NCI-H524 treated with DMSO at 0.1 percent for 48 hours (cell line): Measurements from ENCODE around the gene SNCG.
"Not testable (repeated sequence)": the region's sequence is repeated elsewhere in the genome, so short reads cannot be mapped to it uniquely, and the experiment has no call there.

Source experiments
- DNase-seq: peaks from one replicate; lab custom pipeline; 2025; lab: John Stamatoyannopoulos, UW

Gene SNCG

DNA sequence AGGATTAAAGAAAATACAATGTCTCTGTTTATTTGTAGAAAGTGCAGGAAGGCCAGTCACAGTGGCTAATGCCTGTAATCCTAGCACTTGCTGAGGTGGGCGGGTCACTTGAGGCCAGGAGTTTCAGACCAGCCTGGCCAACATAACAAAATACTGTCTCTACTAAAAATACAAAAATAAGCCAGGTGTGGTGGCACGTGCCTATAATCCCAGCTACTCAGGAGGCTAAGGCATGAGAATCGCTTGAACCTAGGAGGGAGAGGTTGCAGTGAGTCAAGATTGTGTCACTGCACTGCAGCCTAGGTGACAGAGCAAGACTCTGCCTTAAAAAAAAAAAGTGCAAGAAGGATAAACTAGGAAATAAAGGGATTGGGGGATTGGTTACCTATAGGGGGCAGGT, 20.1 kb downstream of the SNCG start:
- DNase-seq: not testable (repeated sequence)

DNA sequence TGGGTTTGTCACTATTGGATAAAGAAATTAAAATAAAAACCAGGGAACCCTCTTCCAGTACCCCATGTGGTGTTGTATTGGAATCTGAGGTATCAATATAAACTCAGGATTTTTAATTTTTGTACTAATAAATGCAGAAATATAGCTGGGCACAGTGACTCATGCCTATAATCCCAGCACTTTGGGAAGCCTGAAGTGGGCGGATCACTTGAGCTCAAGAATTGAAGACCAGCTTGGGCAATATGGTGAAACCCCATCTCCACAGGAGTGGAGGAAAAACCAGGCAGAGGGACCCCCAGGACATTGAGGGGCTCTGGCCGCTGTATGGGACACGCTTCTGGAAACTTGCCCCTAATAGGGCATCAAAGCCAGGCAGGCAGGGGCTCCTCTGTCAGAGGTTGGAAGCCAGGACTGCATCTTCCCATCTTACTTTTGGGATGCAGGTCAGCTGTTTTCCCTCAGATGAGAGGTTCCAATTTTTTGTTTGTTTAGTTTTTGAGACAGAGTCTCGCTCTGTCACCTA, 21.0 kb downstream of the SNCG start:
- no peak for DNase-seq

DNA sequence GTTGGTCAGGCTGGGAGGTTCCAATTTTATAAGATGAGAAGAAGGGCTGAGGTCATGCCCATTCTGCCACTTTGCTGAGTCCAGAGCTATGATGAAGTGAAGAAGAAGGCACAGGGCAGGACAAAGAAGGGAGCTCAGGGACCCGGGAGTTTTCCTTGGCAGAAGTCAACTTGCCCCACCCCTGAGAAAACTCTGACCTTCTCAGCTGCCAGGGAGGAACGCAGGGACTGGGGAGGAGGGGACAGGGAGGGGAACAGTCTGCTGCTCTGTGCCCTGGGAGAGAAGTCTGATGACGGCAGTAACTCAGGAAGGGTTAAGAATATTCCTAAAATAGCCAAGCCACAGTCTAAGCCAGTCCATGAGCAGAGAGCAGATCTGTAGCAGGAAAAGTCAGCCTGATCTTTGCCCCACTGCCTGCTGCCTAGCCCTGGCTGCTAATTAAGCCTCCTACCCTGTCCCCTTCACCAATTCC, 21.6 kb downstream of the SNCG start:
- DNase-seq: no peak

DNA sequence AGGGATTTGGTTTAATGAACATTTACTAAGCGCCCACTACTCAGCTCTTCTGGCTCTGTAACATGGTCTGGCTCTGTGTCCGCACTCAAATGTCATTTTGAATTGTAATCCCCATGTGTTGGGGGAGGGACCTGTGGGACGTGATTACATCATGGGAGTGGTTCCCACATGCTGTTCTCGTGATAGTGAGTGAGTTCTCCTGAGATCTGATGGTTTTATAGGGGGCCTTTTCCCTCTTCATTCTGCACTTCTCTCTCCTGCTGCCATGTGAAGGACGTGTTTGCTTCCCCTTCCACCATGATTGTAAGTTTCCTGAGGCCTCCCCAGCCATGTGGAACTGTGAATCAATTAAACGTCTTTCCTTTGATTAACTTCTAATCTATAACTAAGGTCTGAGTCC, 22.6 kb downstream of the SNCG start:
- not testable (repeated sequence) for DNase-seq

DNA sequence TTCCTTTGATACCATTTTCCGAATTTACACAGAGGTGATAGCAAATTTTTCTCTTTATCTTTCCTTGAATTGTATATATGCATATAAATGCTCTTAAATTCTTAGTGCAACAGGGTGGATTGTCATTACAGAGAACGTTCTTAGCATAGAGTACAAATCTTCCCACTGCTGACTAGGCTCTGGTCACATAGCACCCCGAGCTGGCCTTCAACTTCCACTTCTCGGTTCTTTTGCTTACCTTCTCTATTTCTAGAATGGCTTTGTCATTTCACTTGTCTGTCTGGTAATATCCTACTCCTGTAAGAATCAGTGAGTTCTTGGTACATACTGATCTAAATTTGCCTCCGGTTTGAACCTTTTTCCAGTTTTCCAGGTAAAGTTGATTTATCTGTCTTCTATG, 23.3 kb downstream of the SNCG start:
- no peak for DNase-seq

DNA sequence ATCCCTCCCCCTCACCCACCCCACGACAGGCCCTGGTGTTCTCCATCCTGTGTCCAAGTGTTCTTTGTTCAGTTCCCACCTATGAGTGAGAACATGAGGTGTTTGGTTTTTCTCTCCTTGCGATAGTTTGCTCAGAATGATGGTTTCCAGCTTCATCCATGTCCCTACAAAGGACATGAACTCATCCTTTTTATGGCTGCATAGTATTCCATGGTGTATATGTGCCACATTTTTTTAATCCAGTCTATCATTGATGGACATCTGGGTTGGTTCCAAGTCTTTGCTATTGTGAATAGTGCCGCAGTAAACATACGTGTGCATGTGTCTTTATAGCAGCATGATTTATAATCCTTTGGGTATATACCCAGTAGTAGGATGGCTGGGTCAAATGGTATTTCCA, 26.1 kb downstream of the SNCG start:
- DNase-seq: not testable (repeated sequence)

DNA sequence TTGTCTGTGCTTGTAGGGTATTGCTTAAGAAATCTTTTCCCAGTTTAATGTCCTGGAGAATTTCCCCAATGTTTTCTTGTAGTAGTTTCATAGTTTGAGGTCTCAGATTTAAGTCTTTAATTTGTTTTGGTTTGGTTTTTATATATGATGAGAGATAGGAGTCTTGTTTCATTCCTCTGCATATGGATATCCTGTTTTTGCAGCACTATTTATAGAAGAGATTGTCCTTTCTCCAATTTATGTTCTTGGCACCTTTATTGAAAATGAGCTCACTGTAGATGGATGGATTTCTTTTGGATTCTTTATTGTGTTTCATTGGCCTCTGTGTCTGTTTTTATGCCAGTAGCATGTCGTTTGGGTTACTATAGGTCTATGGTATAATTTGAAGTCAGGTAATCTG, 30.1 kb downstream of the SNCG start:
- DNase-seq: no peak

DNA sequence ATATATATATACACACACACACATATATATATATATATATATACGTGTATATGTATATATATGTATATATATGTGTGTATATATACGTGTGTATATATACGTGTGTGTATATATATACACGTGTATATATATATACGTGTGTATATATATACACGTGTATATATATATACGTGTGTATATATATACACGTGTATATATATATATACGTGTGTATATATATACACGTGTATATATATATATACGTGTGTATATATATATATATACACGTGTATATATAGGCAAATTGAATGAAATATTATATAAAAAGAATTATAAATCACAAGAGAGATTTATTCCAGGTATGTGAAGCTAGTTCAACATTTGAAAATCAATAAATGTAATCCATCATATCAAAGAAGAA, 33.0 kb downstream of the SNCG start:
- DNase-seq: not testable (repeated sequence)

DNA sequence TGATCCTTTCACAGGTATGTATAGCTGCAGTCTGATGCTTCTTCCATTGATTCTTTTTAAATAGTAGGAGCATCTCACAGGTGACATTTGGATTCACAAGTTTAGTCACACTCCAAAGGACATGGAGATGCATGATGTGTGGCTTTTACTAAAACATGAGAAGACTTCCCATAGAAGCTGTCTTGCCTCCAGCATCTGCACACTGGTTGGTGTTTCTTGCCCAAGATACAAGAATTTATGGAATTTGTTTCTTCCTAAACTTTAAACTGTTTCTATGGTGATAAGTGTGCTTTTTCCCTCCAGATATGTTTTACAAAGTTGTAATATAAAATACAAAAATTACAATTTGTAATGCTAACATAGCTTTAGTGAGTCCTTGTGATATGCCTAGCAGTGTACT, 34.1 kb downstream of the SNCG start:
- no peak for DNase-seq

DNA sequence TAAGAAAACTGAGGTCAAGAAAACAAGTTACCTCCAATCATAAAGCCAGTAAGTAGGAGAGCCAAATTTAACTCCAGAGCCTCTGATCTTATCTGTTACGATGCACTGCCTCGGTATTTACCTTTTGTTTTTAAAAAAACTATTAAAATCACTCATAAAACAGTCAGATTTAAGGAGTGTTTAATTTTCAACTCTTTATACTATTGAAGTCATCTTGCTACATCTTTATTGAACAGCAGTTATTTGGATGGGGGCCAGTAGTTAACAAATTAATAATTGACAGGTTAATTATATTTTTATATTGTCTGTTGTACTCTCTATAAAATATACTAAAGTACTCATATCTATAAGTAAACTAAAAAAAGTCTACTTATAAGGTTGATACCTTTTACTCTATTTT, 34.5 kb downstream of the SNCG start:
- DNase-seq: no peak

DNA sequence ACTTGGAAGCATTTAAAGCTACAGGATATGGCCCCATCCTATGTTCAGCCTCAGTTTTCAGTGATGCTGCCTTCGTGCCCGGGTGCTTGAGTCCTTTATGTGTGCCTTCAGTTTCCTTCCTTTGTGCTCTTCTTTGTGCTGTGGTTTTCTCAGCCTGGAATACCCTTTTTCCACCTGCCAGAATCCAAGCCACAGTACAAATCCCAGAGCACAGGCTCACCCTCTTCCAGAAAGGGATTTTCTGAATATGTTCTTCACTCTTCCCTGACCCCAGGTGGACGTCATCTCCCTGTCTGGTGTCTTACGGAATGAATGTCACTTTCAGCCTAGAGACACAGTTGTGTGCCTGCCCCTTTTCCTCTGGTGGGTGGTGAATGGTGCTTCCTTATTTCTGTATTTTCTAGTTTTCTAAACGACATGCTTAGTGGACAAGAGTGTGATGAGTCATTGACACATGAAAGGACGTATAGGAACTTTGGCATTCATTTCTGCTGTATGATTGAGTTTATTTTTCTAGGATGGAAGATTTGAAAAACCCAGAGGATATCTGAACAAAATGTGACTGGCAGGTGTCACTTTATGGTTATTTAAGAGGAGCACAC, 41.5 kb downstream of the SNCG start:
- DNase-seq: not testable (repeated sequence)

DNA sequence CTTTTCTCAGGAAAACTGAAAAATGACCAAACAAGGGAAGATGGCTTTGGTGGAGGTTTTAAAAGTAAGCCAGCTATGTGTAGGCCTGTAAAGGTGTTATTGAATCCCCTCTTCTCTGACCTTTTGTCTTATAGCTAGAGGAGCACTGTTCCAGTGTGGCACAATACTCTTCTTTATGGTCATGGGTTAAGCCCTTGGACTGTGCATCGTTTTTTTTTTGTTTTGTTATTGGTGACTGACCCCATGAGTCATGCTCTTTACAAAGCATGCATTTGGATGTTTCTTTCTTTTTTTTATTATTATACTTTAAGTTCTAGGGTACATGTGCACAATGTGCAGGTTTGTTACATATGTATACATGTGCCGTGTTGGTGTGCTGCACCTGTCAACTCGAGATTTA, 42.1 kb downstream of the SNCG start:
- no peak for DNase-seq

DNA sequence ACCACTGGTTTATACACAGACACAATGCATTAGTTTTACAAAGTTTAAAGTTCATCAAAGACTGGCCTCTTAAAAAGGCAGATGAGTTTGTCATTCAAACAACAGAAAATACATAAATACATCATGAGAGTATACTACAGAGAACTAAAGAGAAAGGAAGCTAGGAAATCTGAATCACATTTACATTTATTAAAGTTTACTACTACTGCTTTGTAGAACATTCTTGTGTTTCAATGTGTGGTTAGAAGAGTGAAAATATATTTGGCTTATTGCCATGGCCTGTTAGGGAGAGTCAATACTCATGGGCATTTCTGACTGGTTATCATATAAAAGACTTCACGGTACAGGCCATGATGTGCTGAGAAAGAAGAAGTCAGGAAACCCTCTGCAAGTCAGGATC, 48.7 kb downstream of the SNCG start:
- not testable (repeated sequence) for DNase-seq

DNA sequence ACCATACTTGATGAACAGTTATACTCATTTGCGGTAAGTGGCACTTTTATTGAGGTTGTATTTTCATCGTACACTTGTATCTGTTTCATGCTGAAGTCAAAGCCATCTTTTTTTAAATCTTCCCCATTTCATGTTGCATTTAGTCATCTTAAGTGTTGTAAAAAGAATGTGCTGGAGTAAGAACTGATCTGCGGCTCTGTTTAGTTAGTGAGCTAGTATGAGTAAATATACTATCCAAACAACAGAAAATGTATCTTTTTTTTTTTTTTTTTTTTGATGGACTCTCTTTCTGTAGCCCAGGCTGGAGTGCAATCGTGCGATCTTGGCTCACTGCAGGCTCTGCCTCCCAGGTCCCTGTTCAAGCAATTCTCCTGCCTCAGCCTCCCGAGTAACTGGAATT, 49.3 kb downstream of the SNCG start:
- DNase-seq: not testable (repeated sequence)

DNA sequence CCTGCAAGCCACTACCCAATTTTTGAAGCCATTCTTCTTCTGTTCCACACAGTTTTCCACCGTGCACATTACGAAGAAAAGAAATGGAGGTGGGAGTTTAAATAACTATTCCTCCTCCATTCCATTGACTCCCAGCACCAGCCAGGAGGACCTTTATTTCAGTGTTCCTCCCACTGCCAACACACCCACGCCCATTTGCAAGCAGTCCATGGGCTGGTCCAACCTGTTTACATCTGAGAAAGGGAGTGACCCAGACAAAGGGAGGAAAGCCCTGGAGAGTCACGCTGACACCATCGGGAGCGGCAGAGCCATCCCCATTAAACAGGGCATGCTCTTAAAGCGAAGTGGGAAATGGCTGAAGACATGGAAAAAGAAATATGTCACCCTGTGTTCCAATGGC, 49.9 kb downstream of the SNCG start:
- DNase-seq: not testable (repeated sequence)

DNA sequence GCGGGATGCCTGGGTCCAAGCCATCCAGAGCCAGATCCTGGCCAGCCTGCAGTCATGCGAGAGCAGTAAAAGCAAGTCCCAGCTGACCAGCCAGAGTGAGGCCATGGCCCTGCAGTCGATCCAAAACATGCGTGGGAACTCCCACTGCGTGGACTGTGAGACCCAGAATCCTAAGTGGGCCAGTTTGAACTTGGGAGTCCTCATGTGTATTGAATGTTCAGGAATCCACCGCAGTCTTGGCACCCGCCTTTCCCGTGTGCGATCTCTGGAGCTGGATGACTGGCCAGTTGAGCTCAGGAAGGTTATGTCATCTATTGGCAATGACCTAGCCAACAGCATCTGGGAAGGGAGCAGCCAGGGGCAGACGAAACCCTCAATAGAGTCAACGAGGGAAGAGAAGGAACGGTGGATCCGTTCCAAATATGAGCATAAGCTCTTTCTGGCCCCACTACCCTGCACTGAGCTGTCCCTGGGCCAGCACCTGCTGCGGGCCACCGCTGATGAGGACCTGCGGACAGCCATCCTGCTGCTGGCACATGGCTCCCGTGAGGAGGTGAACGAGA, 50.8 kb downstream of the SNCG start:
- not testable (repeated sequence) for DNase-seq
